Measurements from ENCODE around the gene TTLL10.

DNA sequence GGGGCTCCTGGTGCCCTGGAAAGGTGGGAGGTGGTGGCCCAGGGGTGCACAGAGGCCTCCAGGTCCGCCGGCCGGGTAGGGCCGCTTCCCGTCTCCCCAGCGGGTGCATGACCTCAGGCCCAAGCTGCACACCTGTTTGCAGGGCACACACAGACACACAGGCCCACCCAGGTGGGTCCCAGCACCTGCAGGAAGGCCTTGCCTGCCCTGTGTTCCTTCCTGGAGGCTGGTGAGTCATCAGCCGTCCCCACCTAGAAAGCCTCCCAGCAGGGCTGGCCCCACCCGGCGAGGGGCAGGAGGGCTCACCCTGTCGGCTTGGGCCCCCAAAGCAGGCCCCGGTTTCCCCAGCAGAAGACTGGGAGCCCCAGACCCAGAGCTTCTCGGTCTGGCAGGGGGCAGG lies 23.6 kb upstream of the TTLL10 start:
- TF ChIP-seq EZH2 (IDR thresholded peaks at IDR 0.05; ENCODE audit: low read depth, unreplicated experiment): no peak
- TF ChIP-seq POLR2AphosphoS5 (IDR thresholded peaks at IDR 0.05; ENCODE audit: low read depth): no peak

Measured in GM23338 (cell line).